Neural cell (in vitro differentiated cells): ENCODE measurements around the gene EDRF1. TPM values are rescaled to one million over a fixed set of nuclear protein-coding genes. Genes with fewer than 3 reads are reported as not detected.

ENCODE experiments used
- H2AFZ ChIP-seq: fragments of 200-600, 300-800 bp; sonication (generic), shearing (Covaris generic); 2 replicates; pipeline ENCODE4 v1.6.0; 2014; ENCODE audit warnings: low read depth, mild to moderate bottlenecking, antibody characterized with exemption, low read length, moderate library complexity
- H3F3A ChIP-seq: fragments of 200-600 bp; shearing (Covaris generic); 2 replicates; pipeline ENCODE4 v1.6.1; 2016; ENCODE audit warnings: mild to moderate bottlenecking, moderate library complexity, mixed read lengths, antibody characterized with exemption, low read length; ENCODE audit not compliant: insufficient read depth, poor library complexity, severe bottlenecking
- H3K27ac ChIP-seq: fragments of 200-600, 300-800 bp; sonication (generic), shearing (Covaris generic); 2 replicates; pipeline ENCODE4 v1.5.1; 2014; ENCODE audit warnings: mild to moderate bottlenecking, low read length, moderate library complexity
- H3K27me3 ChIP-seq: fragments of 300-800, 200-600 bp; sonication (generic), shearing (Covaris generic); 2 replicates; pipeline ENCODE4 v1.6.0; 2014; ENCODE audit warnings: mild to moderate bottlenecking, low read depth, low read length, moderate library complexity; ENCODE audit not compliant: insufficient read depth
- H3K36me3 ChIP-seq: fragments of 300-800, 200-600 bp; sonication (generic), shearing (Covaris generic); 2 replicates; pipeline ENCODE4 v1.5.1; 2014; ENCODE audit warnings: mild to moderate bottlenecking, antibody characterized with exemption, low read length, moderate library complexity; ENCODE audit not compliant: insufficient read depth
- H3K4me2 ChIP-seq: fragments of 300-800, 200-600 bp; sonication (generic), shearing (Covaris generic); 2 replicates; pipeline ENCODE4 v1.6.0; 2014; ENCODE audit warnings: mild to moderate bottlenecking, low read length
- H3K4me3 ChIP-seq: fragments of 300-800, 200-600 bp; sonication (generic), shearing (Covaris generic); 2 replicates; pipeline ENCODE4 v1.5.1; 2014; ENCODE audit warnings: mild to moderate bottlenecking, low read length, moderate library complexity
- H3K79me2 ChIP-seq: fragments of 200-600 bp; shearing (Covaris generic); replicated peaks from 2 replicates; pipeline ENCODE4 v1.6.0; 2014; ENCODE audit warnings: mild to moderate bottlenecking, low read length, moderate library complexity; ENCODE audit not compliant: insufficient read depth
- H3K9ac ChIP-seq: fragments of 300-800, 200-600 bp; sonication (generic), shearing (Covaris generic); 2 replicates; pipeline ENCODE4 v1.6.1; 2016; ENCODE audit warnings: mild to moderate bottlenecking, low read length, mixed read lengths
- H3K9me2 ChIP-seq: fragments of 200-600 bp; shearing (Covaris generic); 2 replicates; pipeline ENCODE4 v1.6.1; 2016; ENCODE audit warnings: mild to moderate bottlenecking, low read length, mixed read lengths; ENCODE audit not compliant: insufficient read depth
- H3K9me3 ChIP-seq: fragments of 200-600, 300-800 bp; sonication (generic), shearing (Covaris generic); 2 replicates; pipeline ENCODE4 v1.6.1; 2016; ENCODE audit warnings: mild to moderate bottlenecking, mixed run types, low read length, moderate library complexity, mixed read lengths
- H4K20me1 ChIP-seq: fragments of 200-600 bp; shearing (Covaris generic); 2 replicates; pipeline ENCODE4 v1.6.1; 2016; ENCODE audit warnings: mild to moderate bottlenecking, mixed run types; ENCODE audit not compliant: insufficient read depth
- EP300 ChIP-seq: fragments of 450-650 bp; conservative IDR thresholded peaks from 2 replicates; pipeline ENCODE4 v1.6.1; 2014; ENCODE audit warnings: antibody characterized with exemption, mild to moderate bottlenecking, moderate library complexity; ENCODE audit not compliant: poor library complexity, severe bottlenecking
- EZH2 ChIP-seq: fragments of 200-600, 300-800 bp; shearing (Covaris generic), sonication (generic); IDR thresholded peaks from 2 replicates; pipeline ENCODE4 v1.6.1; 2014; ENCODE audit warnings: antibody characterized with exemption, low read length, borderline replicate concordance, mild to moderate bottlenecking; ENCODE audit not compliant: insufficient read depth, poor library complexity, severe bottlenecking
- MXI1 ChIP-seq: fragments of 450-650 bp; conservative IDR thresholded peaks from 2 replicates; pipeline ENCODE4 v1.6.1; 2014; ENCODE audit warnings: antibody characterized with exemption, mild to moderate bottlenecking; ENCODE audit not compliant: poor library complexity, severe bottlenecking
- POLR2AphosphoS5 ChIP-seq: IDR thresholded peaks from 2 replicates; pipeline ENCODE4 v1.6.1; 2012
- RAD21 ChIP-seq: fragments of 450-650 bp; conservative IDR thresholded peaks from 2 replicates; pipeline ENCODE4 v1.6.1; 2014; ENCODE audit warnings: antibody characterized with exemption, mild to moderate bottlenecking, moderate library complexity
- SMC3 ChIP-seq: fragments of 450-650 bp; conservative IDR thresholded peaks from 2 replicates; pipeline ENCODE4 v1.6.1; 2014; ENCODE audit warnings: antibody characterized with exemption, mild to moderate bottlenecking, moderate library complexity; ENCODE audit not compliant: poor library complexity
- TAF1 ChIP-seq: IDR thresholded peaks from 2 replicates; pipeline ENCODE4 v1.6.1; 2012; ENCODE audit warnings: low read depth
- polyA plus RNA-seq: library from polyadenylated mRNA; depleted of rRNA; stranded (reverse); fragments of >200 nt; gene quantifications from 2 replicates; pipeline ENCODE4 v1.2.3, GENCODE V29; 2014
- TF ChIP-seq, protein P1 (sequence below): IDR thresholded peaks from 2 replicates; pipeline ENCODE4 v1.6.1; 2012; ENCODE audit warnings: borderline replicate concordance
- TF ChIP-seq, protein P2 (sequence below): fragments of 450-650 bp; IDR thresholded peaks from 2 replicates; pipeline ENCODE4 v1.5.1; 2014; ENCODE audit warnings: antibody characterized with exemption, mild to moderate bottlenecking, moderate library complexity; ENCODE audit not compliant: poor library complexity, severe bottlenecking

EDRF1 gene
- polyA plus RNA-seq, 1 donor from 2014 or later, result 54.1 TPM

DNA sequence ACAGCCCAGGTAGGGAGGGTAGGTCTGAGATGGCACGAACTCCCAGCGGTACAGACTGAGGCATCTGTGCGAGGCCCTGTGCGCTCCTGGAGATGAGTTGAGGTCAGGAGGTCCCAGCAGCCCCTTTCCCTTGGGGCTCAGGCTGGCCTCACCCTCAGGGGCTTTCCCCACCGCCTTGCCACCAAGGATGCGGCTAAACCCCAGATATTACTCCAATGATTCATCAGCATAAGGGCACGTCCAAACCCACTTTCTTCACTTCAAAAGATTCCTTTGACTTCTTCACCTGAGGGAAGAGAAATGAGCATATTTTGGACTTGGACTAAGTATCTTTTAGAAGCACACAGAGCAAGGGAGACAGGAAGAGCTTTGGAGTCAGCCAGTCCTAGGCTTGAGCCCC is 83.2 kb downstream of the EDRF1 start:
- Histone ChIP-seq H3K4me3 (no peak overlapping the region), H4K20me1 (no peaks in the 10 kb centered on the region), H3K79me2 (no peaks in the 10 kb centered on the region), H3K9me3 (no peaks in the 10 kb centered on the region), H3K27me3 (no peaks in the 10 kb centered on the region), H3K9me2 (no peaks in the 10 kb centered on the region), H3F3A (no peaks in the 10 kb centered on the region), H3K4me2 (no peak overlapping the region), H3K27ac (no peak overlapping the region), H2AFZ (no peak overlapping the region), H3K9ac (no peak overlapping the region), H3K36me3 (no peaks in the 10 kb centered on the region)
- TF ChIP-seq, protein P1, sequence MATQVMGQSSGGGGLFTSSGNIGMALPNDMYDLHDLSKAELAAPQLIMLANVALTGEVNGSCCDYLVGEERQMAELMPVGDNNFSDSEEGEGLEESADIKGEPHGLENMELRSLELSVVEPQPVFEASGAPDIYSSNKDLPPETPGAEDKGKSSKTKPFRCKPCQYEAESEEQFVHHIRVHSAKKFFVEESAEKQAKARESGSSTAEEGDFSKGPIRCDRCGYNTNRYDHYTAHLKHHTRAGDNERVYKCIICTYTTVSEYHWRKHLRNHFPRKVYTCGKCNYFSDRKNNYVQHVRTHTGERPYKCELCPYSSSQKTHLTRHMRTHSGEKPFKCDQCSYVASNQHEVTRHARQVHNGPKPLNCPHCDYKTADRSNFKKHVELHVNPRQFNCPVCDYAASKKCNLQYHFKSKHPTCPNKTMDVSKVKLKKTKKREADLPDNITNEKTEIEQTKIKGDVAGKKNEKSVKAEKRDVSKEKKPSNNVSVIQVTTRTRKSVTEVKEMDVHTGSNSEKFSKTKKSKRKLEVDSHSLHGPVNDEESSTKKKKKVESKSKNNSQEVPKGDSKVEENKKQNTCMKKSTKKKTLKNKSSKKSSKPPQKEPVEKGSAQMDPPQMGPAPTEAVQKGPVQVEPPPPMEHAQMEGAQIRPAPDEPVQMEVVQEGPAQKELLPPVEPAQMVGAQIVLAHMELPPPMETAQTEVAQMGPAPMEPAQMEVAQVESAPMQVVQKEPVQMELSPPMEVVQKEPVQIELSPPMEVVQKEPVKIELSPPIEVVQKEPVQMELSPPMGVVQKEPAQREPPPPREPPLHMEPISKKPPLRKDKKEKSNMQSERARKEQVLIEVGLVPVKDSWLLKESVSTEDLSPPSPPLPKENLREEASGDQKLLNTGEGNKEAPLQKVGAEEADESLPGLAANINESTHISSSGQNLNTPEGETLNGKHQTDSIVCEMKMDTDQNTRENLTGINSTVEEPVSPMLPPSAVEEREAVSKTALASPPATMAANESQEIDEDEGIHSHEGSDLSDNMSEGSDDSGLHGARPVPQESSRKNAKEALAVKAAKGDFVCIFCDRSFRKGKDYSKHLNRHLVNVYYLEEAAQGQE, result no peak
- TF ChIP-seq EZH2, result no peak
- no peak for TF ChIP-seq POLR2AphosphoS5
- no peak for TF ChIP-seq RAD21
- TF ChIP-seq, protein P2, sequence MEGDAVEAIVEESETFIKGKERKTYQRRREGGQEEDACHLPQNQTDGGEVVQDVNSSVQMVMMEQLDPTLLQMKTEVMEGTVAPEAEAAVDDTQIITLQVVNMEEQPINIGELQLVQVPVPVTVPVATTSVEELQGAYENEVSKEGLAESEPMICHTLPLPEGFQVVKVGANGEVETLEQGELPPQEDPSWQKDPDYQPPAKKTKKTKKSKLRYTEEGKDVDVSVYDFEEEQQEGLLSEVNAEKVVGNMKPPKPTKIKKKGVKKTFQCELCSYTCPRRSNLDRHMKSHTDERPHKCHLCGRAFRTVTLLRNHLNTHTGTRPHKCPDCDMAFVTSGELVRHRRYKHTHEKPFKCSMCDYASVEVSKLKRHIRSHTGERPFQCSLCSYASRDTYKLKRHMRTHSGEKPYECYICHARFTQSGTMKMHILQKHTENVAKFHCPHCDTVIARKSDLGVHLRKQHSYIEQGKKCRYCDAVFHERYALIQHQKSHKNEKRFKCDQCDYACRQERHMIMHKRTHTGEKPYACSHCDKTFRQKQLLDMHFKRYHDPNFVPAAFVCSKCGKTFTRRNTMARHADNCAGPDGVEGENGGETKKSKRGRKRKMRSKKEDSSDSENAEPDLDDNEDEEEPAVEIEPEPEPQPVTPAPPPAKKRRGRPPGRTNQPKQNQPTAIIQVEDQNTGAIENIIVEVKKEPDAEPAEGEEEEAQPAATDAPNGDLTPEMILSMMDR, result no peak
- no peak for TF ChIP-seq EP300
- no peak for TF ChIP-seq TAF1
- no peak for TF ChIP-seq MXI1
- no peak for TF ChIP-seq SMC3

DNA sequence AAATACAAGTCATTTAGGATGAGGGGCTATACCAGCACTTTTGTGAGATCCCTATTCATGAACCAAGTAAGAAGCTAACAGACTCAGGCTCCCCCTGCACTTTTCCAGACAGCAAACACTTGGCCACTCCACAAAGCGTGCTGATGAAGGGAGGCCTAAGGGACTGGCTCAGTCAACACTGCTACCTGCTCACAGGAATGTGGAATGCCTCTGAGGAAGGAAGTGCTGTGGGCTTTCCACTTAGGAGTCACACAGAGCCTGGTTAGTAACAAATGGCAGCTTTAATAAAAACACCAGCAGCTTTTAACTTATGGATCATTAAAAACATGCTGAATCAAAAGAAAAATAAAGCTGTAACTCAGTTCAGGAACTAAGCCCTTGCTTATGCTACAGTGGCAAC is 88.5 kb downstream of the EDRF1 start:
- TF ChIP-seq, protein P2, result no peak
- TF ChIP-seq RAD21 (no peak), EZH2 (no peak), TAF1 (no peak), SMC3 (no peak), POLR2AphosphoS5 (no peak), EP300 (no peak), MXI1 (no peak)
- TF ChIP-seq, protein P1, result no peak
- no peaks in the 10 kb centered on the region for H3K9me3 ChIP-seq
- no peaks in the 10 kb centered on the region for H4K20me1 ChIP-seq
- no peak overlapping the region for H3K4me2 ChIP-seq
- H3K27me3 ChIP-seq, result no peaks in the 10 kb centered on the region
- no peak overlapping the region for H2AFZ ChIP-seq
- H3K4me3 ChIP-seq, result no peak overlapping the region
- no peaks in the 10 kb centered on the region for H3F3A ChIP-seq
- H3K9ac ChIP-seq, result no peak overlapping the region
- no peaks in the 10 kb centered on the region for H3K79me2 ChIP-seq
- H3K9me2 ChIP-seq, result no peaks in the 10 kb centered on the region
- peaks cover 4% of the 10 kb centered on the region for H3K36me3 ChIP-seq
- no peak overlapping the region for H3K27ac ChIP-seq
